Endodermal cell (in vitro differentiated cells): Measurements from ENCODE around the gene BAHCC1. TPM values are rescaled to one million over a fixed set of nuclear protein-coding genes. Genes with fewer than 3 reads are reported as not detected.

Experiments
- DNase-seq: peaks from one replicate; pipeline ENCODE4 v3.0.0-alpha.2; 2017
- H3K27ac ChIP-seq: 2 replicates; pipeline ENCODE4 v1.5.1; 2013; ENCODE audit warnings: mild to moderate bottlenecking, low read depth, low read length, moderate library complexity
- H3K27me3 ChIP-seq: 2 replicates; pipeline ENCODE4 v1.6.1; 2013; ENCODE audit warnings: mild to moderate bottlenecking, low read length, moderate library complexity; ENCODE audit not compliant: insufficient read depth, control insufficient read depth, poor library complexity, severe bottlenecking
- H3K36me3 ChIP-seq: 2 replicates; pipeline ENCODE4 v1.7.0; 2013; ENCODE audit warnings: mild to moderate bottlenecking, low read length, moderate library complexity; ENCODE audit not compliant: control insufficient read depth, insufficient read depth
- H3K4me1 ChIP-seq: one replicate; pipeline ENCODE4 v1.7.0; 2013; ENCODE audit warnings: low read length; ENCODE audit not compliant: control insufficient read depth, insufficient read depth
- H3K4me3 ChIP-seq: 2 replicates; pipeline ENCODE4 v1.5.1; 2013; ENCODE audit warnings: mild to moderate bottlenecking, low read length, moderate library complexity
- H3K9ac ChIP-seq: 2 replicates; pipeline ENCODE4 v1.6.1; 2013; ENCODE audit warnings: mild to moderate bottlenecking, low read length, moderate library complexity; ENCODE audit not compliant: poor library complexity, severe bottlenecking; ENCODE audit errors: extremely low read depth
- H3K9me3 ChIP-seq: 2 replicates; pipeline ENCODE4 v1.6.1; 2013; ENCODE audit warnings: mild to moderate bottlenecking, low read length, moderate library complexity; ENCODE audit not compliant: control insufficient read depth
- H3K27ac Mint-ChIP-seq: 2 replicates; pipeline ENCODE4 v1.8.0; 2020; ENCODE audit warnings: mixed read lengths
- H3K27me3 Mint-ChIP-seq: 2 replicates; pipeline ENCODE4 v1.8.0; 2021; ENCODE audit warnings: mild to moderate bottlenecking, mixed read lengths; ENCODE audit not compliant: insufficient read depth
- H3K36me3 Mint-ChIP-seq: 2 replicates; pipeline ENCODE4 v1.8.0; 2020; ENCODE audit warnings: low read depth, mixed read lengths
- H3K4me1 Mint-ChIP-seq: 2 replicates; pipeline ENCODE4 v1.8.0; 2020; ENCODE audit warnings: mixed read lengths
- H3K4me3 Mint-ChIP-seq: 2 replicates; pipeline ENCODE4 v1.8.0; 2020; ENCODE audit warnings: mild to moderate bottlenecking, moderate library complexity, mixed read lengths
- H3K9me3 Mint-ChIP-seq: 2 replicates; pipeline ENCODE4 v1.8.0; 2020; ENCODE audit warnings: mild to moderate bottlenecking, mixed read lengths
- WGBS, 2 experiments: methylation state at CpG; one replicate each; pipeline versions ENCODE4 v1.1.5 to v1.1.7; 2013; ENCODE audit warnings: missing lambda C conversion rate in 2 of 2, mixed read lengths in 1 of 2; ENCODE audit not compliant: insufficient coverage in 1 of 2, insufficient read length in 1 of 2; 5-methylcytosine and 5-hydroxymethylcytosine counted together
- total RNA-seq, 2 donors: library from RNA; stranded (reverse); fragmentation: NEBNext Ultra II Directional in 1 of 2; extraction: Animal tissue kit (Norgen Biotek cat#: 25700) in 1 of 2; gene quantifications; 2 replicates in 1 of 2; 3 replicates in 1 of 2; pipeline ENCODE4 v1.2.1, GENCODE V29; 2021
- TF ChIP-seq, protein P1 (sequence below): fragments of 200-600 bp; sonication (generic); conservative IDR thresholded peaks from 2 replicates; pipeline ENCODE4 v1.5.0; 2021; ENCODE audit warnings: antibody characterized with exemption, mild to moderate bottlenecking

The BAHCC1 gene
- total RNA-seq, 2 donors from 2014 or later, result 63.9 to 78.1 TPM

- TF ChIP-seq, protein P1, sequence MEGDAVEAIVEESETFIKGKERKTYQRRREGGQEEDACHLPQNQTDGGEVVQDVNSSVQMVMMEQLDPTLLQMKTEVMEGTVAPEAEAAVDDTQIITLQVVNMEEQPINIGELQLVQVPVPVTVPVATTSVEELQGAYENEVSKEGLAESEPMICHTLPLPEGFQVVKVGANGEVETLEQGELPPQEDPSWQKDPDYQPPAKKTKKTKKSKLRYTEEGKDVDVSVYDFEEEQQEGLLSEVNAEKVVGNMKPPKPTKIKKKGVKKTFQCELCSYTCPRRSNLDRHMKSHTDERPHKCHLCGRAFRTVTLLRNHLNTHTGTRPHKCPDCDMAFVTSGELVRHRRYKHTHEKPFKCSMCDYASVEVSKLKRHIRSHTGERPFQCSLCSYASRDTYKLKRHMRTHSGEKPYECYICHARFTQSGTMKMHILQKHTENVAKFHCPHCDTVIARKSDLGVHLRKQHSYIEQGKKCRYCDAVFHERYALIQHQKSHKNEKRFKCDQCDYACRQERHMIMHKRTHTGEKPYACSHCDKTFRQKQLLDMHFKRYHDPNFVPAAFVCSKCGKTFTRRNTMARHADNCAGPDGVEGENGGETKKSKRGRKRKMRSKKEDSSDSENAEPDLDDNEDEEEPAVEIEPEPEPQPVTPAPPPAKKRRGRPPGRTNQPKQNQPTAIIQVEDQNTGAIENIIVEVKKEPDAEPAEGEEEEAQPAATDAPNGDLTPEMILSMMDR, result no peak
- H3K4me3 ChIP-seq, result no peak overlapping the region
- no peaks in the 10 kb centered on the region for H3K9me3 ChIP-seq
- Mint-ChIP-seq H3K4me1 (peaks cover 11% of the 10 kb centered on the region), H3K27ac (no peak overlapping the region), H3K36me3 (no peaks in the 10 kb centered on the region), H3K9me3 (no peaks in the 10 kb centered on the region), H3K27me3 (peaks cover 30% of the 10 kb centered on the region), H3K4me3 (no peak overlapping the region)
- H3K4me1 ChIP-seq, result no peaks in the 10 kb centered on the region
- H3K9ac ChIP-seq, result no peak overlapping the region
- 52 to 59% methylated on average over 4 to 5 of the region's 5 CpGs for WGBS, 2 experiments
- H3K36me3 ChIP-seq, result no peaks in the 10 kb centered on the region
- H3K27me3 ChIP-seq, result no peaks in the 10 kb centered on the region
- no peak overlapping the region for H3K27ac ChIP-seq
- DNase-seq, result no peak
These were observed 96.5 kb downstream of the BAHCC1 start for GRCh38 chr17:81491761-81492160.

DNA sequence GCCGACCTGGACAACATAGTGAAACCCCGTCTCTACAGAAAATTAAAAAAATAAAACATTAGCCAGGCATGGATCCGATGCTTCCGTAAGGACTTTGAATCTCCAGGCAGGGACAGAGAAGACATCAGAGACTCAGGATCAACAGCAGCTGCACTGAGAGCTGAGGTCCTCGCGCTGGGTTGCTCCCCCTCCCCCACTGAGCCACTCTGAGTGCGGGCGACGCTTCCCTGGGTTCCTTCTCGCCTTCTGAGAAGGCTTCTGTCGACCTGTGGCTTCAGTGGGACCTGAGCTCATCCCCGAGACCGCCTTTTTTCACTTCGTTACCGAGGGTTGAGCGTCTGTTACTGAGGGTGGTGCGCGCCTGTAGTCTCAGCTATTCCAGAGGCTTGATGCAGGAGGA, 96.9 kb downstream of the BAHCC1 start:
- H3K9me3 Mint-ChIP-seq, result no peaks in the 10 kb centered on the region
- no peak overlapping the region for H3K4me3 Mint-ChIP-seq
- Histone ChIP-seq H3K27ac (no peak overlapping the region), H3K4me3 (no peak overlapping the region), H3K4me1 (no peaks in the 10 kb centered on the region), H3K9ac (no peak overlapping the region), H3K9me3 (no peaks in the 10 kb centered on the region), H3K36me3 (no peaks in the 10 kb centered on the region), H3K27me3 (no peaks in the 10 kb centered on the region)
- H3K27me3 Mint-ChIP-seq, result peaks cover 29% of the 10 kb centered on the region
- 68 to 72% methylated on average over 16 to 18 of the region's 18 CpGs for WGBS, 2 experiments
- TF ChIP-seq, protein P1, result no peak
- peaks cover 11% of the 10 kb centered on the region for H3K4me1 Mint-ChIP-seq
- no peak overlapping the region for H3K27ac Mint-ChIP-seq
- DNase-seq, result no peak
- no peaks in the 10 kb centered on the region for H3K36me3 Mint-ChIP-seq

DNA sequence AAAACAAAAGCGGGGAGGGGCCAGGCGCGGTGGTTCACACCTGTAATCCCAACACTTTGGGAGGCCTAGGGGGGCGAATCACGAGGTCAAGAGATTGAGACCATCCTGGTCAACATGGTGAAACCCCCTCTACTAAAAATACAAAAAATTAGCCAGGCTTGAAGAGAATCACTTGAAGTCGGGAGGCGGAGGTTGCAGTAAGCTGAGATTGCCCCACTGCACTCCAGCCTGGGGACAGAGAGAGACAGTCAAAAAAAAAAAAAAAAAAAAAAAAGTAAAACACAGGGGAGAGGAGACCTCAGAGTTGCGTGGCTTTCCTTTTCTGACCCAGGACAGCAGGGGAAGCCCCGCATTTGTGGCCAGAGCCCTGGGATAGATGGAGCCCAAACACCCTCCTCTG, 97.4 kb downstream of the BAHCC1 start:
- Histone ChIP-seq H3K27ac (no peak overlapping the region), H3K36me3 (no peaks in the 10 kb centered on the region), H3K4me1 (no peaks in the 10 kb centered on the region), H3K4me3 (no peak overlapping the region), H3K9me3 (no peaks in the 10 kb centered on the region), H3K27me3 (no peaks in the 10 kb centered on the region), H3K9ac (no peak overlapping the region)
- 94 to 95% methylated on average over 5 to 9 of the region's 9 CpGs for WGBS, 2 experiments
- Mint-ChIP-seq H3K36me3 (no peaks in the 10 kb centered on the region), H3K27ac (no peak overlapping the region), H3K4me3 (no peak overlapping the region), H3K9me3 (no peaks in the 10 kb centered on the region), H3K4me1 (peaks cover 11% of the 10 kb centered on the region), H3K27me3 (peaks cover 26% of the 10 kb centered on the region)
- DNase-seq, result no peak
- TF ChIP-seq, protein P1, result no peak
